Right atrium auricular region (tissue), 2 donors: Measurements from ENCODE around the gene GLIPR1. TPM values are rescaled to one million over a fixed set of nuclear protein-coding genes. Genes with fewer than 3 reads are reported as not detected.

Experiments used
- DNase-seq: peaks from one replicate; pipeline ENCODE4 v3.0.0-alpha.2; 2019; ENCODE audit warnings: low spot score
- H3K27ac ChIP-seq, 2 donors: fragments of 200-600 bp; sonication (generic); 1 replicate in 1 of 2; 2 replicates in 1 of 2; pipeline ENCODE4 v1.5.1; 2016 to 2019
- H3K27me3 ChIP-seq, 2 donors: fragments of 200-600 bp; sonication (generic); one replicate each; pipeline versions ENCODE4 v1.5.1 to v1.6.0; 2017 to 2019
- H3K36me3 ChIP-seq: fragments of 200-600 bp; sonication (generic); one replicate; pipeline ENCODE4 v1.5.1; 2016
- H3K4me1 ChIP-seq, 2 donors: fragments of 200-600 bp; sonication (generic); one replicate each; pipeline versions ENCODE4 v1.5.1 to v1.6.0; 2017 to 2019
- H3K4me3 ChIP-seq, 2 donors: fragments of 200-600 bp; sonication (generic); 1 replicate in 1 of 2; 2 replicates in 1 of 2; pipeline ENCODE4 v1.5.1; 2017 to 2019; ENCODE audit warnings: mild to moderate bottlenecking in 1 of 2, moderate library complexity in 1 of 2
- H3K9me3 ChIP-seq, 2 donors: fragments of 200-600 bp; sonication (generic); one replicate each; pipeline ENCODE4 v1.5.1; 2019
- CTCF ChIP-seq, 2 donors: fragments of 200-600 bp; sonication (generic); IDR thresholded peaks; one replicate each; pipeline ENCODE4 v1.5.1; 2019; ENCODE audit warnings: antibody characterized with exemption in 2 of 2
- total RNA-seq, 2 donors: library from RNA; depleted of rRNA; stranded (reverse); fragments of >200 nt; gene quantifications; one replicate each; pipeline ENCODE4 v1.1.0, GENCODE V29; 2016

Gene GLIPR1
- total RNA-seq = 10 to 100 TPM in 1 of 2 donors, 1 to 10 TPM in 1; 6.4 to 14.1 TPM

GRCh38 chr12:75480469-75480949 lies at the start of gene GLIPR1:
GLIPR1 (plus strand) TSS chr12:75480755; CDS start chr12:75480881, 126 bp downstream.
- Histone ChIP-seq H3K27me3 (no peaks in the 10 kb centered on the region), H3K36me3 (no peaks in the 10 kb centered on the region), H3K9me3 (no peaks in the 10 kb centered on the region), H3K4me1 (no peaks in the 10 kb centered on the region), H3K4me3 (peak within 1 kb of the TSS; percentile 34 to 38), H3K27ac (peak within 1 kb of the TSS; percentile 60 to 70)
- DNase-seq = peak; percentile 92
- no peak for TF ChIP-seq CTCF (IDR thresholded peaks at IDR 0.05)

- H3K4me3 ChIP-seq = no peak overlapping the region
- H3K36me3 ChIP-seq = no peaks in the 10 kb centered on the region
- H3K27ac ChIP-seq = no peak overlapping the region
- no peaks in the 10 kb centered on the region for H3K4me1 ChIP-seq
- H3K9me3 ChIP-seq = peaks cover 0 to 19% of the 10 kb centered on the region in 2 donors
- H3K27me3 ChIP-seq = no peaks in the 10 kb centered on the region
- no peak for TF ChIP-seq CTCF (IDR thresholded peaks at IDR 0.05)
- no peak for DNase-seq
Measured at GRCh38 chr12:75432924-75433323, 47.6 kb upstream of the GLIPR1 start.

- H3K27me3 ChIP-seq = no peaks in the 10 kb centered on the region
- no peak overlapping the region for H3K4me3 ChIP-seq
- no peak for DNase-seq
- no peaks in the 10 kb centered on the region for H3K36me3 ChIP-seq
- H3K9me3 ChIP-seq = peaks cover 0 to 19% of the 10 kb centered on the region in 2 donors
- H3K4me1 ChIP-seq = no peaks in the 10 kb centered on the region
- TF ChIP-seq CTCF (IDR thresholded peaks at IDR 0.05) = no peak
- H3K27ac ChIP-seq = no peak overlapping the region
Measured at GRCh38 chr12:75437564-75437963, 43.0 kb upstream of the GLIPR1 start.

GRCh38 chr12:75438059-75438754 lies 42.3 kb upstream of the GLIPR1 start:
- Histone ChIP-seq H3K9me3 (peaks cover 0 to 19% of the 10 kb centered on the region in 2 donors), H3K27me3 (no peaks in the 10 kb centered on the region), H3K36me3 (no peaks in the 10 kb centered on the region), H3K27ac (no peak overlapping the region), H3K4me3 (no peak overlapping the region), H3K4me1 (no peaks in the 10 kb centered on the region)
- DNase-seq = no peak
- no peak for TF ChIP-seq CTCF (IDR thresholded peaks at IDR 0.05)

GRCh38 chr12:75439048-75439447 lies 41.5 kb upstream of the GLIPR1 start:
- H3K9me3 ChIP-seq = peaks cover 0 to 19% of the 10 kb centered on the region in 2 donors

More at GRCh38 chr12:75439048-75439447, 41.5 kb upstream of the GLIPR1 start:
- no peaks in the 10 kb centered on the region for H3K27me3 ChIP-seq
- H3K36me3 ChIP-seq = no peaks in the 10 kb centered on the region
- no peak overlapping the region for H3K27ac ChIP-seq
- DNase-seq = no peak
- no peaks in the 10 kb centered on the region for H3K4me1 ChIP-seq
- no peak for TF ChIP-seq CTCF (IDR thresholded peaks at IDR 0.05)
- H3K4me3 ChIP-seq = no peak overlapping the region
